B cell (primary cell): ENCODE measurements around the gene SLC1A1. TPM values are rescaled to one million over a fixed set of nuclear protein-coding genes. Genes with fewer than 3 reads are reported as not detected.

Experiments used
- ATAC-seq: fragments of 200-7000 bp; cut with Tn5 transposase; one replicate; pipeline ENCODE4 v1.10.0; 2021; ENCODE audit warnings: low read depth, mild to moderate bottlenecking, moderate number of reproducible peaks, moderate library complexity
- CTCF ChIA-PET: fragments of 350-600 bp; sonication (Branson Sonifier 250); formaldehyde crosslinking; loops from one replicate; lab custom pipeline; 2021; ENCODE audit warnings: antibody characterized with exemption, inconsistent platforms; lab: Charles Lee
- POLR2A ChIA-PET: fragments of 350-600 bp; sonication (Branson Sonifier 250); formaldehyde crosslinking; loops from one replicate; lab custom pipeline; 2021; ENCODE audit warnings: antibody characterized with exemption; lab: Charles Lee
- DNase-seq: peaks from one replicate; pipeline ENCODE4 v3.0.0; 2013
- H2AFZ ChIP-seq: 2 replicates; pipeline ENCODE4 v1.6.1; 2012; ENCODE audit warnings: mild to moderate bottlenecking, low read depth, low read length; ENCODE audit not compliant: insufficient read depth, poor library complexity, severe bottlenecking
- H3K27ac ChIP-seq, 2 donors: 1 replicate in 1 of 2; 2 replicates in 1 of 2; pipeline ENCODE4 v1.5.1; 2012 to 2013; ENCODE audit warnings: low read length in 2 of 2, mild to moderate bottlenecking in 2 of 2, moderate library complexity in 1 of 2
- H3K27me3 ChIP-seq, 4 experiments: fragments of 200-600 bp in 1 of 4; sonication (generic) in 1 of 4; replicated peaks in 1 of 4; 1 replicate in 2 of 4; 2 replicates in 2 of 4; pipeline versions ENCODE4 v1.6.1 to v1.7.0; 2013 to 2016; ENCODE audit warnings: low read length in 3 of 4, mild to moderate bottlenecking in 2 of 4, mixed read lengths in 1 of 4, moderate library complexity in 1 of 4; ENCODE audit not compliant: insufficient read depth in 4 of 4, control insufficient read depth in 3 of 4; ENCODE audit errors: control extremely low read depth in 1 of 4
- H3K36me3 ChIP-seq, 2 experiments: replicated peaks in 1 of 2; 1 replicate in 1 of 2; 2 replicates in 1 of 2; pipeline versions ENCODE4 v1.6.1 to v1.7.1; 2013; ENCODE audit warnings: low read length in 1 of 2; ENCODE audit not compliant: insufficient read depth in 2 of 2, control insufficient read depth in 1 of 2; ENCODE audit errors: control extremely low read depth in 1 of 2, extremely low read depth in 1 of 2
- H3K4me1 ChIP-seq, 2 donors: fragments of 200-600 bp in 1 of 2; sonication (generic) in 1 of 2; 1 replicate in 1 of 2; 2 replicates in 1 of 2; pipeline versions ENCODE4 v1.5.1 to v1.6.1; 2013 to 2017; ENCODE audit warnings: low read length in 2 of 2; ENCODE audit not compliant: control insufficient read depth in 2 of 2, insufficient read depth in 2 of 2
- H3K4me2 ChIP-seq: replicated peaks from 2 replicates; pipeline ENCODE3; 2012; ENCODE audit warnings: mild to moderate bottlenecking, low read depth, low read length; ENCODE audit not compliant: poor library complexity, severe bottlenecking
- H3K4me3 ChIP-seq, 5 experiments: fragments of 200-600 bp in 1 of 5; sonication (generic) in 1 of 5; 1 replicate in 3 of 5; 2 replicates in 2 of 5; pipeline versions ENCODE4 v1.5.1 to v1.7.0; 2011 to 2016; ENCODE audit warnings: low read length in 4 of 5, mild to moderate bottlenecking in 4 of 5, low read depth in 2 of 5, control low read depth in 1 of 5, moderate library complexity in 1 of 5; ENCODE audit not compliant: insufficient read depth in 1 of 5; ENCODE audit errors: control extremely low read depth in 1 of 5, extremely low read depth in 1 of 5
- H3K79me2 ChIP-seq: fragments of 200-600 bp; sonication (generic); one replicate; pipeline ENCODE4 v1.6.0; 2016; ENCODE audit warnings: low read length; ENCODE audit not compliant: control insufficient read depth, insufficient read depth
- H3K9ac ChIP-seq: fragments of 200-600 bp; sonication (generic); 2 replicates; pipeline ENCODE4 v1.6.1; 2017; ENCODE audit warnings: mild to moderate bottlenecking, low read length, moderate library complexity
- H3K9me3 ChIP-seq, 3 donors: one replicate each; pipeline versions ENCODE4 v1.6.1 to v1.7.1; 2013; ENCODE audit warnings: low read length in 2 of 3; ENCODE audit not compliant: control insufficient read depth in 2 of 3, insufficient read depth in 1 of 3; ENCODE audit errors: control extremely low read depth in 1 of 3
- H4K20me1 ChIP-seq: 2 replicates; pipeline ENCODE4 v1.6.0; 2012; ENCODE audit warnings: mild to moderate bottlenecking, low read length; ENCODE audit not compliant: insufficient read depth, control insufficient read depth, poor library complexity, severe bottlenecking
- H3K27ac Mint-ChIP-seq: one replicate; pipeline ENCODE4 v1.8.0; 2021; ENCODE audit warnings: mixed read lengths
- H3K27me3 Mint-ChIP-seq: one replicate; pipeline ENCODE4 v1.8.0; 2021; ENCODE audit warnings: mixed read lengths
- H3K4me1 Mint-ChIP-seq: one replicate; pipeline ENCODE4 v1.8.0; 2021; ENCODE audit warnings: mixed read lengths
- H3K4me3 Mint-ChIP-seq: one replicate; pipeline ENCODE4 v1.8.0; 2021; ENCODE audit warnings: mixed read lengths
- H3K9me3 Mint-ChIP-seq: one replicate; pipeline ENCODE4 v1.8.0; 2022; ENCODE audit warnings: mixed read lengths; ENCODE audit not compliant: insufficient read depth
- EZH2 ChIP-seq: IDR thresholded peaks from 2 replicates; pipeline ENCODE4 v1.6.1; 2012; ENCODE audit warnings: borderline replicate concordance, low read depth, mild to moderate bottlenecking, moderate library complexity, low read length; ENCODE audit not compliant: insufficient read depth, poor library complexity, severe bottlenecking
- WGBS: methylation state at CpG from one replicate; pipeline ENCODE4 v1.1.5; 2013; ENCODE audit warnings: missing lambda C conversion rate; ENCODE audit not compliant: insufficient coverage; 5-methylcytosine and 5-hydroxymethylcytosine counted together
- intact Hi-C: fragments of 100-400 bp; cut with micrococcal nuclease; formaldehyde crosslinking; loops from one replicate; pipeline ENCODE4 v1.10.0; 2022
- polyA plus RNA-seq: library from polyadenylated mRNA; depleted of rRNA; stranded (reverse); fragments of >200 nt; gene quantifications from 2 replicates; pipeline ENCODE4 v1.2.3, GENCODE V29; 2012
- total RNA-seq, 2 donors: library from RNA; stranded (reverse); fragments of 120-200 nt in 1 of 2; gene quantifications; 1 replicate in 1 of 2; 2 replicates in 1 of 2; pipeline versions ENCODE4 v1.2.3 to v1.2.4, GENCODE V29; 2013 to 2022
- TF ChIP-seq, protein P1 (sequence below): fragments of 200-600 bp; IDR thresholded peaks from one replicate; pipeline ENCODE4 v1.8.0; 2022; ENCODE audit warnings: antibody characterized with exemption, mild to moderate bottlenecking

The SLC1A1 gene
- total and polyA plus RNA-seq, 2 donors (not counting 1 experiment from before 2014, with no cell fraction given), result 0.10 to 0.54 TPM

DNA sequence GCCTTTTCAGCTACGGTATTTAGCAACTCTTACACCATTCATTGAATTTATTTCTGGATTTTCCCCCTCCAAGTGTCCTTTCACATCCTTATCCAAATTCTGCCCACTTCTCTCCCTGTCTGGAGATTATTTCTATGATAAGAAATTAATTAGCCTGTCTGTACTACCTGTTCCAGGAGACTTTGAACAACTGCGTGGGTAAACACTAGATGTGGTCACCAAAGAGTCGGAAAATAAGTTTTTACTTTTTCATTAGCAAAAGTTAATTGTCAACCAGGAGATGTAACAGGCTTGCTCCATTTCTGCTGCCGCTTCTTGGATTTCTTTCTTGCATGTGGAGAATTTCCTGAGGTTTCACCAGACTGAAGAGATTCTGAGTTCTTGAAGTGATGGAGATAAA is 14.0 kb downstream of the SLC1A1 start:
- no peaks in the 10 kb centered on the region for H3K36me3 ChIP-seq
- H4K20me1 ChIP-seq, result no peaks in the 10 kb centered on the region
- H3K4me3 ChIP-seq, result no peak overlapping the region
- DNase-seq (no peak), ATAC-seq (no peak)
- no peaks in the 10 kb centered on the region for H3K79me2 ChIP-seq
- POLR2A ChIA-PET, result no interaction called here
- no peak overlapping the region for H3K27ac ChIP-seq
- H3K4me3 Mint-ChIP-seq, result no peak overlapping the region
- 92% methylated on average over 2 of the region's 4 CpGs for WGBS
- H3K27me3 Mint-ChIP-seq, result no peaks in the 10 kb centered on the region
- intact Hi-C loops, result no loop called here
- CTCF ChIA-PET, result no interaction called here
- H3K9me3 ChIP-seq, result no peaks in the 10 kb centered on the region
- H3K27ac Mint-ChIP-seq, result no peak overlapping the region
- no peak overlapping the region for H3K4me2 ChIP-seq
- H3K9ac ChIP-seq, result no peak overlapping the region
- no peak overlapping the region for H2AFZ ChIP-seq
- no peaks in the 10 kb centered on the region for H3K9me3 Mint-ChIP-seq
- H3K27me3 ChIP-seq, result peaks cover 0 to 3% (median 0%) of the 10 kb centered on the region in 4 experiments
- no peak for TF ChIP-seq EZH2
- TF ChIP-seq, protein P1, sequence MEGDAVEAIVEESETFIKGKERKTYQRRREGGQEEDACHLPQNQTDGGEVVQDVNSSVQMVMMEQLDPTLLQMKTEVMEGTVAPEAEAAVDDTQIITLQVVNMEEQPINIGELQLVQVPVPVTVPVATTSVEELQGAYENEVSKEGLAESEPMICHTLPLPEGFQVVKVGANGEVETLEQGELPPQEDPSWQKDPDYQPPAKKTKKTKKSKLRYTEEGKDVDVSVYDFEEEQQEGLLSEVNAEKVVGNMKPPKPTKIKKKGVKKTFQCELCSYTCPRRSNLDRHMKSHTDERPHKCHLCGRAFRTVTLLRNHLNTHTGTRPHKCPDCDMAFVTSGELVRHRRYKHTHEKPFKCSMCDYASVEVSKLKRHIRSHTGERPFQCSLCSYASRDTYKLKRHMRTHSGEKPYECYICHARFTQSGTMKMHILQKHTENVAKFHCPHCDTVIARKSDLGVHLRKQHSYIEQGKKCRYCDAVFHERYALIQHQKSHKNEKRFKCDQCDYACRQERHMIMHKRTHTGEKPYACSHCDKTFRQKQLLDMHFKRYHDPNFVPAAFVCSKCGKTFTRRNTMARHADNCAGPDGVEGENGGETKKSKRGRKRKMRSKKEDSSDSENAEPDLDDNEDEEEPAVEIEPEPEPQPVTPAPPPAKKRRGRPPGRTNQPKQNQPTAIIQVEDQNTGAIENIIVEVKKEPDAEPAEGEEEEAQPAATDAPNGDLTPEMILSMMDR, result no peak
- H3K4me1 ChIP-seq, result no peaks in the 10 kb centered on the region
- no peaks in the 10 kb centered on the region for H3K4me1 Mint-ChIP-seq

DNA sequence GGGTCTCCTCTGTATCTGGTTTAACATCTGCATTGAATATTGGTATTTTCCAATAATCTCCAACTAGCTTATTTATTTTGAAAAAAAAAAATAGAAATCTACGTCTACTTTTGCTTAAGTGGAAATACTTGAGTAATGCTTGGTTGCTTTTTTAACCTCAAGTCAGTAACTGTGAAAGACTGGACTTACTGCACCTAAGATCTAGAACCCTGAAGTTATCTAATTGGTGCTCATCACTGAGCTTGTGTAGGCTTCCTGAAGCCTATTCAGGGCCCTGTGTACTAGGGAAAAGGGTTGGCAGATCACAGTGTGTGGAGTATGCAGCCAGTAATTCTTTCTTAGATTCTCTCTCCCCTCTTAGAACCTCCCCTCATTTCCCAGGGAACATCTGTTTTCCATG is 16.2 kb downstream of the SLC1A1 start:
- Histone ChIP-seq H3K4me3 (no peak overlapping the region), H3K4me2 (no peak overlapping the region), H3K9me3 (no peaks in the 10 kb centered on the region), H3K27ac (no peak overlapping the region), H2AFZ (no peak overlapping the region), H3K27me3 (peaks cover 0 to 3% (median 0%) of the 10 kb centered on the region in 4 experiments), H3K79me2 (no peaks in the 10 kb centered on the region), H4K20me1 (no peaks in the 10 kb centered on the region), H3K36me3 (no peaks in the 10 kb centered on the region), H3K9ac (no peak overlapping the region), H3K4me1 (no peaks in the 10 kb centered on the region)
- Mint-ChIP-seq H3K9me3 (no peaks in the 10 kb centered on the region), H3K4me1 (no peaks in the 10 kb centered on the region), H3K4me3 (no peak overlapping the region), H3K27ac (no peak overlapping the region), H3K27me3 (no peaks in the 10 kb centered on the region)
- WGBS, result no CpG with 5 or more reads among the region's 1 CpG
- ATAC-seq (no peak), DNase-seq (no peak)
- TF ChIP-seq EZH2, result no peak
- TF ChIP-seq, protein P1, result no peak
- POLR2A ChIA-PET, result no interaction called here
- CTCF ChIA-PET, result no interaction called here
- intact Hi-C loops, result no loop called here
